ENCODE data around the gene HOXA2.

HOXA2 gene

GRCh38 chr7:27148031-27148755 lies 45.7 kb upstream of the HOXA2 start:
- DNase-seq (ENCODE audit: low spot score): peak; percentile 68
- TF ChIP-seq CTCF (IDR thresholded peaks at IDR 0.05): no peak
- Histone ChIP-seq H3K4me3 (peak overlapping the region; percentile 65), H3K27ac (no peak overlapping the region)

- TF ChIP-seq CTCF (IDR thresholded peaks at IDR 0.05): no peak
- Histone ChIP-seq H3K4me3 (peak within 1 kb of the TSS; percentile 65), H3K27ac (no peak within 1 kb of the TSS)
- peak; percentile 73 for DNase-seq (ENCODE audit: low spot score)
These were observed 44.9 kb upstream of the HOXA2 start, which contains the start of gene HOXA6 for GRCh38 chr7:27147199-27148030. HOXA6 (minus strand) TSS chr7:27147774; CDS start chr7:27147749, 25 bp downstream.

- no peak for TF ChIP-seq CTCF (IDR thresholded peaks at IDR 0.05)
- no peak overlapping the region for H3K27ac ChIP-seq
- H3K4me3 ChIP-seq: no peak overlapping the region
- DNase-seq (ENCODE audit: low spot score): peak; percentile 54
These were observed 44.2 kb upstream of the HOXA2 start for GRCh38 chr7:27146491-27147198.

GRCh38 chr7:27145914-27146412 lies 43.5 kb upstream of the HOXA2 start:
- no peak overlapping the region for H3K27ac ChIP-seq
- no peak overlapping the region for H3K4me3 ChIP-seq
- DNase-seq (ENCODE audit: low spot score): no peak
- no peak for TF ChIP-seq CTCF (IDR thresholded peaks at IDR 0.05)

- no peak for TF ChIP-seq CTCF (IDR thresholded peaks at IDR 0.05)
- H3K4me3 ChIP-seq: peak overlapping the region; percentile 30
- peak; percentile 70 for DNase-seq (ENCODE audit: low spot score)
These were observed 42.9 kb upstream of the HOXA2 start for GRCh38 chr7:27145165-27145913.

GRCh38 chr7:27144781-27145164 lies 42.3 kb upstream of the HOXA2 start:
- peak; percentile 62 for DNase-seq (ENCODE audit: low spot score)
- no peak overlapping the region for H3K27ac ChIP-seq
- no peak for TF ChIP-seq CTCF (IDR thresholded peaks at IDR 0.05)
- H3K4me3 ChIP-seq: peak overlapping the region; percentile 30

More at GRCh38 chr7:27145165-27145913, 42.9 kb upstream of the HOXA2 start:
- H3K27ac ChIP-seq: no peak overlapping the region

Data from coronary artery (tissue), 2 donors.